ENCODE data around the gene OGDH.
A peak's percentile ranks its signal among the peaks of the same experiment; 100 is the strongest.
"Not testable (repeated sequence)": the region's sequence is repeated elsewhere in the genome, so short reads cannot be mapped to it uniquely, and the experiment has no call there.

OGDH gene

DNA sequence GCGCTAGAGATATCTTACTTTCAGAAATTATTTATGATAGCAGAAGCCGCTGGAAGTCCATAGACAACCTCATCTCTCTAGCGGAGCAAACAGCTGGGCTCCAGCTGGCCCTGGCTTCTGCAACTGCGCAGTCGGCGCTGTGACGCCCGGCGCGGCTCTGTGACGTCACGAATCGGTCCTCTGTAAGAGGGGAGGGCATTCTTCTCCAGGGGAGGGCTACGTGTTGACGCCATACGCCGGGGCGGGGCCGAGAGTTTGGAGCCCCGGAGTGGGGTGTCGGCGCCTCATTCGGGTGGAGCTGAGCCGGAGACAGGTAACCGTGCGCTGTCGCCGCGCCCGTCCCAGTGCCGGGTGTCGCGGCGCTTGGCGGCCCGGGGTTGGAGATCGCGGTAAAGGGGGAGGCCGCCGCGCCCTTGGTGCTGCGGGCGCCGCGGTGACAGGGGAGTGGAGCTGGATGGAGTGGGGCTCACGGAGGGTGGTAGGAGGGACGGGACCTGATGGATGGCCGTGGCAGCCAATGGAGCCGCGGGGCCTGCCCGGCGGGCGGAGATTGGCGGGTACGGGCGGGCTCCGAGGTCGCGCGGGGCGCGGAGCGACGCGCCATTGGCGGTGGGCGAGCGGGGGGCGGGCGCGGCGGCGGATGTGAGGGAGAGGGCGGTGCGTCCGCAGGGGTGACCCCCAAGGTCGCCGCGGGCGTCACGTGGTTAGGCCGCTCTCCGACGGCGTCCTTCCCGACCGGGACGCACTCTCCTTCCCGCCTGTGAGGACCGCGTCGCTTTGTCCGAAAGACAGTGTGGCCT, at the start of gene OGDH:
Gene OGDH, plus strand, starts transcription at position 287 of the 800 bp plus-strand sequence. CDS start 17,717 bp downstream, outside the sequence.
- DNase-seq: peak; percentile 99

DNA sequence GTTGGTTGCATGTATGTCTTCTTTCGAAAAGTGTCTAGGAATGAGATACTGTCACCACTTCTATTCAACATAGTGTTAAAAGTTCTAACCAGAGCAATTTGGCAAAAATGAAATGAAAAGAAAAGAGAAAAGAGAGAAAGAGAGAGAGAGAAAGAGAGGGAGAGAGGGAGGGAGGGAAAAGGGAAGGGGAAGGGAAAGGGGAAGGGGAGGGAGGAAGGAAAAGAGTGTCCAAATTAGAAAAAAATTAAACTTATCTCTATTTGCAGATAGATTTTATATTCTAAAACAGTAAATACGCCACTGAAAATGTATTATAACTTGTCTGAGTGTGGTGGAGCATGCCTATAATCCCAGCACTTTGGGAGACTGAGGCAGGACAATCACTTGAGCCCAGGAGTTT, 48.9 kb upstream of the OGDH start:
- no peak for DNase-seq

DNA sequence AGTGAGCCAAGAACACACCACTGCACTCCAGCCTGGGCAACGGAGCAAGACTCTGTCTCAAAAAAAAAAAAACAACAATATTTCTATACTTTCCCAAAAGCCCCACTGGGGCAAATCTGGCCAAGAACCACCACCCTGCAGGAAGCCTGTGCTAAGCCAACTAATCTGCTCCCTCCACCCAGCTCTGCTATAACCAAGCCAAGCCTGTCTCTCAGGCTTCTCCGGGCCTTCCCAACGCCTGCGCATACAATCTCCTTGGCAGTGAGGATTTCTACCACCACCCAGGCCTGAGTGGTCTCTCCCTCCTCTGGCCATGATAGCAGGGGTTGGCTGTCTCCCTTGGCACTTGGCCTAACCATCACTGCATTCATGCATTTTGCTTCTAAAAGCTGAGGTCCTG, 46.9 kb upstream of the OGDH start:
- no peak for DNase-seq

DNA sequence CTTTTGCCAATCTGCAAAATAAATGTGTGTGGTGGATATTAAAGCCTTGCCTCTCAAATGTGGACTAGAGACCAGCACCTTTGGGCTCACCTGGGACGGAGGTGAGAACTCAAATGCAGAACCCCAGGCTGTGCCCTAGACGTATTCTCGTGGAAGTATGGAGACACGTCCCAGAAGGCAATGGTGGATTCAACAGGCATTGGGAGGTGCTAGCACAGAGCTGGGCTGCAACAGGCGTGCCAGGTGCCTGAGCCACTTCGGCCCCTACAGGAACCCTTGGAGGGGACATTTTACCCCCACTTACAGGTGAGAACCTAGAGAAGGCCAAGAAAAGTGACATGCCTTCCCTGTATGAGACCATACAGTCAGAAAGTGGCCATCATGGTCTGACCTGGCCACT, 44.9 kb upstream of the OGDH start:
- DNase-seq: no peak

GRCh38 chr7:44561962-44562621, 44.3 kb upstream of the OGDH start:
- DNase-seq: no peak

DNA sequence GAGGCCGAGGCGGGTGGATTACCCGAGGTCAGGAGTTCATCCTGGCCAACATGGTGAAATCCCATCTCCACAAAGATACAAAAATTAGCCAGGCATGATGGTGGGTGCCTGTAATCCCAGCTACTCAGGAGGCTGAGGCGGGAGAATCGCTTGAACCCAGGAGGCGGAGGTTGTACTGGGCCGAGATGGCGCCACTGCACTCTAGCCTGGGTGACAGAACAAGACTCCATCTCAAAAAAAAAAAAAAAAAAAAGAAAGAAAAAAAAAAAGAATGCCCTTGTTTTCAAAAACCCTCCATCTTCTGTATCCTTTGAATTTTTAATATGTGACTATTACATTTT, 43.8 kb upstream of the OGDH start:
- not testable (repeated sequence) for DNase-seq

DNA sequence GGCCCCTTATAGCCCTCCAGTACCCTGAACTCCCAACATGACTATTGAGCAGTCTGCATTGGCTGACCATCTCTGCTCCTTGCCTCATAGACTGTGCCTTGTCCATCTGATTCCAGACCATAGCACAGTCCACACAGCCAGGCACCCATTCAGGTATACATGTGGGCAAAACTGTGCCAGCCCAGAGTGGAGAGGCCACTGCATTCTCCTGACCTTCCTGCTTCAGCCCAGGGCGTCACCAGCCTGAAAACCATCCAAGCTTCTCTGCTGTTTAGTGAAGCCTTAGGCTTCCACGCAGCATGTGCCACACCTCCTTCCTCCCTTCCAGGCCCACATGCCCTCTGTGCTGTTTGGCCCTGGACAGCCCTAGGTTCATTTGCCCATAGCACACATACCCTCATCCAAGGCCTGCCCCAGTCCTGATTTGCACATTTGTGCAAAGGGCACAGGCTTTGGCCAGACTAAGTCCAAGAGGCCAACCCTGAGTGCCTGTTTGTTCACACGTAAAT, 43.2 kb upstream of the OGDH start:
- DNase-seq: no peak

GRCh38 chr7:44564606-44565005, 41.8 kb upstream of the OGDH start:
- no peak for DNase-seq

GRCh38 chr7:44565097-44565794, 41.2 kb upstream of the OGDH start:
- DNase-seq: peak; percentile 47

- no peak for DNase-seq
Measured at GRCh38 chr7:44565795-44566559, 40.5 kb upstream of the OGDH start.

DNA sequence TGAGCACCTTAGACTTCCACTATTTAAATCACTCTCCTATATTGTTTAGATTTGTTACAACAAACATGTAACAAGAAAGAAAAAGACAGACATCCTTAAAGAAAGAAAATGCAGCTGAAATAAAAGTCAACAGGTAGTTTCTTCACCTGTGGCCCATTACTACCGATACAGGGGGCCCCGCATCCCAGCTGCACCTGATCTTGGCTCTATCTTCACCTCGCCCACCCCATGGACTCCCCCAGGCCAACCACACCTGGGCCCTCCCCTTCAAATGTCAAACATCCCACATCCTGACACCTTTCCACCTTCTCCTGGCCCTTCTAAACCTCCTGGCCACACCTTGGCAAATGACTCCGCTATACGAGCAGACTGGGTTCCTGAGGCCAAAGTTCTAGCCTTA, 39.7 kb upstream of the OGDH start:
- DNase-seq: no peak

DNA sequence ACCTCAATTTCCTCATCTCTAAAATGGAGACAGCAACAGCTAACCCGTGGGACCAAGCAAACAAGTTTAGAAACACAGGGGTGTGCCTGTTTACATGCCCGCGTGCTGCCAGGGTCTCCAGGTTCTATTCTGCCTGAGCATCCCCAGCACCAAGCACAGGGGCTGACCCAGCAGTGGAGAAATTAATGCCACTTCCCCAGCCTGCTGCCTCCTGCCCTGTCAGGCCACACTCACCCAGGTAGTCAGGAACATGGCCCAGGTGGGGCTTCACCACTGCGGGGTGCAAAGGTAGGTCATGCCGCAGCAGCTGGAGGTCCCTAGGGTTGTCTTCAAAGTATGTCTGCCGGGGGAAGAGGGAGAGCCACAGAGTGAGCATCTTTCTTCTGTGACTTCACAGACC, 38.5 kb upstream of the OGDH start:
- no peak for DNase-seq

- no peak for DNase-seq
Measured at GRCh38 chr7:44568771-44569560, 37.5 kb upstream of the OGDH start.

DNA sequence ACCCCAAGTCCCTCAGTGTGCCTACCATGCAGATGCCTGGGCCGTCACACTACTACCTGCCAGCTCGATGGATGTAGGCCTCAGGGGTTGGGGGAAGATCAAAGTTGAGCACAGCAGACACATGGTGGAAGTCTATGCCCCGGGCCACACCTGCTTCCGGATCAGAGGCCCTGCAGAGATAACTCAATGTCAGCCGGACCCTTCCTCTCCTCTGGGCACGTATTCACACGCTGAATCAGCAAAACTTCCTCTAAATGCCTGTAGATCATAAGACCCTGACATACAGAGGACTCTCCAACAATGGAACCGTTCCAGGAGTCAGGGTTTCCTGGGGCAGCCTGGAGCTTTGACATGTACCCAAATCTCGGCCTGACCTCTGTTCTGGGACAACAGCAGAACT, 36.5 kb upstream of the OGDH start:
- DNase-seq: no peak

- no peak for DNase-seq
Measured at GRCh38 chr7:44572771-44573170, 33.7 kb upstream of the OGDH start.

DNA sequence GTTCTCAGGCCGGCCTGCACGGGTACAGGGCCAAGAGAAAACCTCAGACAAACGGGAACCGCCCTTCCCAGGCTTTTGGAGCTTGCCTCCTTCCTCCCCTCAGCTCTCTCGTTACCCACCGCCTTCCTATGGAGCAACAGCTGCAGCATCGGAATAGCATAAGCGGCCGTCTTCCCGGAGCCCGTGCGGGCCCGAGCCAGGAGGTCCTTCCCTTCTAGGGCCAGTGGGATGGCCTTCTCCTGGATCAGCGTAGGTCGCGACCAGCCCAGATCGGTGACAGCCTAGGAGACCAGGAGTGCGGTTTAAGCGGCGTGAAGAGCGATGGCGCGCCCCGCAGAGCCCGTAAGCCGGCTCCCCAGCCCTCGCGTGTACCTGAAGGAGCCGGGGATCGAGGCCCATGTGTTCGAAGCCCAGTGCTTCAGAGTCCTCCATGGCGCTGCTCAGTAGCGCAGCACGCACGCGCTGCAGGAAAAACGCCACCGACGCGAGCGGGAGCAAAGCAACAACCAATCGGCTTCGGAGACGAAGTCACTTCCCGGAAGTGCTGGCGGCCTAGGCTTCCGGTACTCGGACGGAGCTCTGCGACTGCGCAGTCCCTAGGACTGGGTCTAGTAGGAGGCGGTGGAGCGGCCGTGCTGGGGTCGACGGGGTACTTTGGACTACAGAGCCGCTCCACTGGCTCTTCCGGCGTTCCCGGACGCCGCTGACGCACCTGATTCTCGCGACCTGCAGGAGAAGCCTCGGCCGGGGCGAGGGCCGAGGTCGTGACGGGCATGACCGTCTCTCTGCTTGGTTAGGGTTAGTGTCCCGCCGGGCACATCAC, 32.8 kb upstream of the OGDH start, which contains the start of gene DDX56:
Gene DDX56, minus strand, starts transcription at position 445 of the 823 bp plus-strand sequence. Its CDS starts 13 bp downstream, at position 432.
- peak; percentile 96 for DNase-seq

DNA sequence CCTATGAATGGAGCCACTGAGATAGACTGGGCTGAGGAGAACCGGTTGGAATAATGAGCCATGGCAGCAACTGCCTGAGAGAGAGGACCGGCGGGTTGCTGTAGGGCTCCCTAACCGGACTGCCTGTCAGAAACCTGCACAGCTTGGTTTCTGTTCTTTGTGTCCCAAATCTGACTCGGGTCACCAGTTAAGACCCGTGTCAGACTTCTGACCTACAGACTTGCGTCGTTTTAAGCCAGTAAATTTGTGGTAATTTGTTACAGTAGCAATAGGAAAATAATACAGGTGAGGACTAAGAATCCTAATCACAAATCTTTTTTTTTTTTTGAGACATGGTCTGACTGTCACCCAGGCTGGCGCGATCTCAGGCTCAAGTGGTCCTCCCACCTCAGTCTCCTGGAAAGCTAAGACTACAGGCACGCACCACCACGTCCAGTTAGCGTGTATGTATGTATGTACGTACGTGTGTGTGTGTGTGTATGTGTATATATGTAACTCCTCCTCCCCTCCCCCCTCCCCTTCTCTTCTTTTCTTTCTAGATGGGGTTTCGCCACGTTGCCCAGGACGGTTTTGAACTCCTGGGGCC, 32.0 kb upstream of the OGDH start:
- no peak for DNase-seq

GRCh38 chr7:44575054-44575453, 31.4 kb upstream of the OGDH start:
- no peak for DNase-seq

GRCh38 chr7:44576228-44576627, 30.2 kb upstream of the OGDH start:
- DNase-seq: no peak
